GM21447 (cell line): ENCODE measurements around the gene GRHPR.
"Not testable (repeated sequence)": the region's sequence is repeated elsewhere in the genome, so short reads cannot be mapped to it uniquely, and the experiment has no call there.

Source experiments
- ATAC-seq: cut with Tn5 transposase; IDR thresholded peaks from one replicate; pipeline ENCODE4 v1.9.1; 2021; ENCODE audit not compliant: unreplicated experiment

Gene GRHPR

GRCh38 chr9:37420271-37421215 lies 2.0 kb upstream of the GRHPR start:
- no peak for ATAC-seq

- ATAC-seq = no peak
Observed at GRCh38 chr9:37421914-37422288, 595 bp upstream of the GRHPR start.

GRCh38 chr9:37423508-37423907 lies 1.0 kb downstream of the GRHPR start:
- ATAC-seq = no peak

GRCh38 chr9:37424204-37424685 lies 1.7 kb downstream of the GRHPR start:
- ATAC-seq = no peak

- no peak for ATAC-seq
Observed at GRCh38 chr9:37424686-37425297, 2.3 kb downstream of the GRHPR start.

GRCh38 chr9:37425298-37425752 lies 2.8 kb downstream of the GRHPR start:
- no peak for ATAC-seq

- ATAC-seq = not testable (repeated sequence)
Observed at GRCh38 chr9:37426431-37426830, 3.9 kb downstream of the GRHPR start.

- no peak for ATAC-seq
Observed at GRCh38 chr9:37426846-37427245, 4.3 kb downstream of the GRHPR start.

GRCh38 chr9:37428345-37428744 lies 5.8 kb downstream of the GRHPR start:
- ATAC-seq = no peak

GRCh38 chr9:37429441-37430285 lies 7.2 kb downstream of the GRHPR start:
- no peak for ATAC-seq

- ATAC-seq = no peak
Observed at GRCh38 chr9:37430841-37431597, 8.5 kb downstream of the GRHPR start.

- ATAC-seq = no peak
Observed at GRCh38 chr9:37432020-37432419, 9.5 kb downstream of the GRHPR start.

- no peak for ATAC-seq
Observed at GRCh38 chr9:37433867-37434371, 11.4 kb downstream of the GRHPR start.

- no peak for ATAC-seq
Observed at GRCh38 chr9:37436540-37436939, 14.0 kb downstream of the GRHPR start.

- no peak for ATAC-seq
Observed at GRCh38 chr9:37437010-37437409, 14.5 kb downstream of the GRHPR start.

GRCh38 chr9:37437621-37438020 lies 15.1 kb downstream of the GRHPR start:
- no peak for ATAC-seq

GRCh38 chr9:37438359-37438758 lies 15.9 kb downstream of the GRHPR start:
- no peak for ATAC-seq

- no peak for ATAC-seq
Observed at GRCh38 chr9:37441776-37442370, 19.4 kb downstream of the GRHPR start.

GRCh38 chr9:37442556-37442955 lies 20.1 kb downstream of the GRHPR start:
- ATAC-seq = no peak

- ATAC-seq = no peak
Observed at GRCh38 chr9:37443566-37443965, 21.1 kb downstream of the GRHPR start.
